Esophagus muscularis mucosa (tissue), 4 donors: ENCODE measurements around the gene PDRG1.

Experiments
- CTCF ChIP-seq, 3 experiments: fragments of 200-600 bp in 2 of 3; fragments of 450-650 bp in 1 of 3; sonication (generic) in 2 of 3; IDR thresholded peaks; one replicate each; pipeline ENCODE4 v1.5.1; 2017 to 2019; ENCODE audit warnings: antibody characterized with exemption in 3 of 3, mild to moderate bottlenecking in 2 of 3, moderate library complexity in 1 of 3
- EP300 ChIP-seq: sonication (generic); formaldehyde crosslinking; IDR thresholded peaks from one replicate; pipeline ENCODE4 v1.6.1; 2017; ENCODE audit warnings: antibody characterized with exemption
- POLR2A ChIP-seq: fragments of 450-650 bp; IDR thresholded peaks from one replicate; pipeline ENCODE4 v1.6.1; 2017; ENCODE audit warnings: antibody characterized with exemption, moderate library complexity, mild to moderate bottlenecking, low read depth
- POLR2AphosphoS5 ChIP-seq, 2 donors: sonication (generic); formaldehyde crosslinking; IDR thresholded peaks; one replicate each; pipeline ENCODE4 v1.6.1; 2017; ENCODE audit warnings: antibody characterized with exemption in 2 of 2

DNA sequence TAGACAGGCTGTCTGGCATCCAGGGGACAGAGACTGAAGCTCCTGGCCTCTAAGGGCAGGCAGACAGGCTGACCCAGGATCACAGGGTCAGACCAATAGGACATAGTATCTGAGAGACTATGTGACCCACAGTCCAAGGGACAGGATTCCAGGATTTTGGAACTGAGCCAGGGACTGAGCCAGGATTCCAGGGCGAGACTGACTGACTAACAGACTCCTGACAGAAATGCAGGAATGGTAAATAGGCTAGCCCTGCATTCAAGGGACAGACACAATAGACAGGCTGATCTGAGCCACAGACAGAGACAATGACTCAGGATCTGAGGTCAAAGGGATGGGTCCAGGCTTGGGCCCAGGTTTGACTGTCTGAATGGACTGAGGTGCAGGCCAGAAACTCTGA lies 35.9 kb upstream of the PDRG1 start:
- TF ChIP-seq POLR2AphosphoS5 (IDR thresholded peaks at IDR 0.05), result no peak
- TF ChIP-seq POLR2A, result no peak
- TF ChIP-seq CTCF (IDR thresholded peaks at IDR 0.05), result no peak
- TF ChIP-seq EP300, result no peak
